SH-SY5Y (cell line): ENCODE measurements around the gene SLC38A11.

Source experiments
- GATA2 ChIP-seq: IDR thresholded peaks from 2 replicates; pipeline ENCODE4 v1.6.1; 2011; ENCODE audit warnings: mild to moderate bottlenecking, low read depth, low read length
- GATA3 ChIP-seq: IDR thresholded peaks from 2 replicates; pipeline ENCODE4 v1.6.1; 2011; ENCODE audit warnings: low read depth, mild to moderate bottlenecking, low read length, moderate library complexity

GRCh38 chr2:164974221-164974620 is 18.9 kb upstream of the SLC38A11 start:
- TF ChIP-seq GATA3 (no peak), GATA2 (no peak)
